ENCODE data around the gene BICC1. TPM values are rescaled to one million over a fixed set of nuclear protein-coding genes. Genes with fewer than 3 reads are reported as not detected.
A peak's percentile ranks its signal among the peaks of the same experiment; 100 is the strongest.

Gene BICC1
- total RNA-seq, 6 experiments from 2014 or later: 55.6 to 67.7 (median 64.8) TPM

DNA sequence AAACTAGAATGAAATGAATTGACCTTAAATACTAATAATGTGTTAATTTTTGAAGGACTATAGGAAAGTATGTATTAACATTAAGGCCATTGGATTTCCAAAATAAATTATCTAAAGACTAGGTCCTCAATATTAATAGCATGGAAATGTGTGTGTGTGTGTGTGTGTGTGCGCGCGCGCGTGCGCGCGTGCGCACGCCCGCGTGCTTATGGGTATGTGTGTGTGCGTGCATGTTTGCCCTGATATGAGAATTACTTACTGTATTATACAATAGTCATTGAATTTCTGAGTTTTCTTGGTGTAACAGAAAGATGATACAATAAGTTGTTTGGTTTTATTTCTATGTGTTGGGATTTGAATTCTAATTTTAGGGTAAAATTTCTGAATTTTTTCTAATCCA, 205.9 kb downstream of the BICC1 start:
- Mint-ChIP-seq H3K4me1 (ENCODE audit: low read depth) (peaks cover 62% of the 10 kb centered on the region), H3K9me3 (peaks cover 6% of the 10 kb centered on the region; the same call in 1 of the 2 replicates), H3K27me3 (ENCODE audit: insufficient read depth) (peaks cover 2% of the 10 kb centered on the region; the same call in 1 of the 2 replicates), H3K27ac (no peak overlapping the region), H3K36me3 (ENCODE audit: low read depth) (peaks cover 17% of the 10 kb centered on the region), H3K4me3 (no peak overlapping the region)
- DNase-seq: no peak
- TF ChIP-seq, protein P1, sequence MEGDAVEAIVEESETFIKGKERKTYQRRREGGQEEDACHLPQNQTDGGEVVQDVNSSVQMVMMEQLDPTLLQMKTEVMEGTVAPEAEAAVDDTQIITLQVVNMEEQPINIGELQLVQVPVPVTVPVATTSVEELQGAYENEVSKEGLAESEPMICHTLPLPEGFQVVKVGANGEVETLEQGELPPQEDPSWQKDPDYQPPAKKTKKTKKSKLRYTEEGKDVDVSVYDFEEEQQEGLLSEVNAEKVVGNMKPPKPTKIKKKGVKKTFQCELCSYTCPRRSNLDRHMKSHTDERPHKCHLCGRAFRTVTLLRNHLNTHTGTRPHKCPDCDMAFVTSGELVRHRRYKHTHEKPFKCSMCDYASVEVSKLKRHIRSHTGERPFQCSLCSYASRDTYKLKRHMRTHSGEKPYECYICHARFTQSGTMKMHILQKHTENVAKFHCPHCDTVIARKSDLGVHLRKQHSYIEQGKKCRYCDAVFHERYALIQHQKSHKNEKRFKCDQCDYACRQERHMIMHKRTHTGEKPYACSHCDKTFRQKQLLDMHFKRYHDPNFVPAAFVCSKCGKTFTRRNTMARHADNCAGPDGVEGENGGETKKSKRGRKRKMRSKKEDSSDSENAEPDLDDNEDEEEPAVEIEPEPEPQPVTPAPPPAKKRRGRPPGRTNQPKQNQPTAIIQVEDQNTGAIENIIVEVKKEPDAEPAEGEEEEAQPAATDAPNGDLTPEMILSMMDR (IDR thresholded peaks at IDR 0.05): no peak

DNA sequence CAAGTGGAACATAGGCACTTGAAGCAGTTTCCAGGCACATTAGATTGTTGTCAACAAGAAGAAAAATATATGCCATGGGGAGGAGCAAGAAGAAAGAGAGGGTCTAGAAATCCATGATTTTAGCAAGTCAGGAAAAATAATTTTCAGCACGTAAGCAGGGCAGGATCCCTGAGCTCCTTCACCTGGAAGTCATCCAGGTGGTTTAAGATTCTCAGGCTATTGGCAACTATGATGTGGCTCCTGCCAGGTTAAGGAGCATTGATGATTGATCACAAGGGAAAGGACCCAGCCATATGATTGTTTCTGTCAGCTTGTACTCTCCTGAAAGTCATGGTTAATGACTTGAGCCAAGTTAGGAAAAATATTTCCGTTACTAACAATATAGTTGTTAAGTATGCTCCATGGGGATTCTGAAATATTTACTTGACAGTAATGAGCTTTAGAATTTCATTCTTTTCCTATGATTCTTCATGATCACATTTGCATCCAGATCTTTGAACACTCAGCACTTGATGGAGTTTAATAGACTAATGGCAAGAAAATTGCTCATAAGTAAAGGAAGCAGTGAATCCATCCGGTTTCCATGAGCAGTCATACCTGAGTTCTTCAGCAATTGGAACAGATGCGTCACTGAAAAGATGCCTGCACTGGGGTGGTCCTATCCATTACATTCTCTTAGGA, 209.1 kb downstream of the BICC1 start:
- Mint-ChIP-seq H3K4me1 (ENCODE audit: low read depth) (peaks cover 61% of the 10 kb centered on the region), H3K9me3 (no peaks in the 10 kb centered on the region), H3K4me3 (no peak overlapping the region), H3K27ac (peak overlapping the region; percentile 32), H3K36me3 (ENCODE audit: low read depth) (peaks cover 9% of the 10 kb centered on the region), H3K27me3 (ENCODE audit: insufficient read depth) (peaks cover 2% of the 10 kb centered on the region; the same call in 1 of the 2 replicates)
- no peak for DNase-seq
- TF ChIP-seq, protein P1 (IDR thresholded peaks at IDR 0.05): no peak

DNA sequence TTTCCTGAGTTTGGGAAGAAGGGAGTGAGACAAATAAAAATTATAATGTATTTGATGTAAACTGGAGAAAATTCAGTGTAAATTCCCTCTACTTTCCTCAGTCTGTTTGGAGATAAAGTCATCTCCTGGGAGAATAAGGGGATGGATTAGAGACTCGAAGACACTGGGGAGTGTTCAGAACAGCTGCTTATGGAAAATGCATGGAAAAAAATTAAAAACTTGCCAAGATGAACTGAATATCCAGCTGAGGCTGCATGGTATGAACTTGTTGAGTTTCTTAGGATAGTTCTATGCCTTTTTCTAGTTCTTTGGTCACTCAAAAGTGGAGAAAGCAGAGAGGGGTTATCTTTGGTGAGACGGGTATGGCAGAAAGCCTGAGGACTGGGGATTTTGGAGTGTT, 210.5 kb downstream of the BICC1 start:
- peaks cover 2% of the 10 kb centered on the region; the same call in 1 of the 2 replicates for H3K27me3 Mint-ChIP-seq (ENCODE audit: insufficient read depth)
- H3K36me3 Mint-ChIP-seq (ENCODE audit: low read depth): peaks cover 6% of the 10 kb centered on the region; the same call in 1 of the 2 replicates
- H3K9me3 Mint-ChIP-seq: no peaks in the 10 kb centered on the region
- peaks cover 59% of the 10 kb centered on the region for H3K4me1 Mint-ChIP-seq (ENCODE audit: low read depth)
- TF ChIP-seq, protein P1 (IDR thresholded peaks at IDR 0.05): no peak
- peak overlapping the region; percentile 33 for H3K27ac Mint-ChIP-seq
- no peak for DNase-seq
- H3K4me3 Mint-ChIP-seq: no peak overlapping the region

DNA sequence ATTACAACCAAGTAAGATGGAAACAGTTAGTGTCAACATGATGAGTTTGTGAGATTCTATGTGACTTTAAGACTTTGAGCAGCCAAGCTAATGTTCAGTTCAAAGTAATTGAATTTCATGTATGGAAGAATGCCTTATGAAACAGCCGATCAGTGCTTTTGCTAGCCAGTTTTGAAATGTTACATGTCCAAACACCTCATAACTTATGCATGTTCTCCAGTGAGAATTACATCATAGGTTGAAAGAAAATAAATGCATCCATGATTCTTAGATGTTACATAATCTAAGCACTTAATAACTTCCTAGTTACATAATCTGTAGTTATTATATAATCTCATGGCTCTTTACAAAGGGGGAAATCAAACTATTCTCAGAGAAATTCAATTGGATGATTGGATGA, 211.3 kb downstream of the BICC1 start:
- peaks cover 8% of the 10 kb centered on the region for H3K36me3 Mint-ChIP-seq (ENCODE audit: low read depth)
- H3K4me1 Mint-ChIP-seq (ENCODE audit: low read depth): peaks cover 62% of the 10 kb centered on the region
- no peak overlapping the region for H3K27ac Mint-ChIP-seq
- H3K27me3 Mint-ChIP-seq (ENCODE audit: insufficient read depth): peaks cover 2% of the 10 kb centered on the region; the same call in 1 of the 2 replicates
- DNase-seq: no peak
- TF ChIP-seq, protein P1 (IDR thresholded peaks at IDR 0.05): no peak
- no peak overlapping the region for H3K4me3 Mint-ChIP-seq
- no peaks in the 10 kb centered on the region for H3K9me3 Mint-ChIP-seq

GRCh38 chr10:58724781-58725180, 212.1 kb downstream of the BICC1 start:
- H3K27ac Mint-ChIP-seq: no peak overlapping the region
- peaks cover 62% of the 10 kb centered on the region for H3K4me1 Mint-ChIP-seq (ENCODE audit: low read depth)
- TF ChIP-seq, protein P1 (IDR thresholded peaks at IDR 0.05): no peak
- H3K4me3 Mint-ChIP-seq: no peak overlapping the region
- H3K36me3 Mint-ChIP-seq (ENCODE audit: low read depth): peaks cover 16% of the 10 kb centered on the region
- peaks cover 8% of the 10 kb centered on the region for H3K9me3 Mint-ChIP-seq
- peaks cover 2% of the 10 kb centered on the region; the same call in 1 of the 2 replicates for H3K27me3 Mint-ChIP-seq (ENCODE audit: insufficient read depth)
- no peak for DNase-seq
